Colon (tissue), 2 donors: ENCODE measurements around the gene SPDEF.

Experiments
- FAIRE-seq: peaks from 2 replicates; lab custom pipeline; 2012; peaks lifted over from hg19 to GRCh38; lab: Jason Lieb, UNC
- donor health status: control.
- donor health status: control.

Gene SPDEF

DNA sequence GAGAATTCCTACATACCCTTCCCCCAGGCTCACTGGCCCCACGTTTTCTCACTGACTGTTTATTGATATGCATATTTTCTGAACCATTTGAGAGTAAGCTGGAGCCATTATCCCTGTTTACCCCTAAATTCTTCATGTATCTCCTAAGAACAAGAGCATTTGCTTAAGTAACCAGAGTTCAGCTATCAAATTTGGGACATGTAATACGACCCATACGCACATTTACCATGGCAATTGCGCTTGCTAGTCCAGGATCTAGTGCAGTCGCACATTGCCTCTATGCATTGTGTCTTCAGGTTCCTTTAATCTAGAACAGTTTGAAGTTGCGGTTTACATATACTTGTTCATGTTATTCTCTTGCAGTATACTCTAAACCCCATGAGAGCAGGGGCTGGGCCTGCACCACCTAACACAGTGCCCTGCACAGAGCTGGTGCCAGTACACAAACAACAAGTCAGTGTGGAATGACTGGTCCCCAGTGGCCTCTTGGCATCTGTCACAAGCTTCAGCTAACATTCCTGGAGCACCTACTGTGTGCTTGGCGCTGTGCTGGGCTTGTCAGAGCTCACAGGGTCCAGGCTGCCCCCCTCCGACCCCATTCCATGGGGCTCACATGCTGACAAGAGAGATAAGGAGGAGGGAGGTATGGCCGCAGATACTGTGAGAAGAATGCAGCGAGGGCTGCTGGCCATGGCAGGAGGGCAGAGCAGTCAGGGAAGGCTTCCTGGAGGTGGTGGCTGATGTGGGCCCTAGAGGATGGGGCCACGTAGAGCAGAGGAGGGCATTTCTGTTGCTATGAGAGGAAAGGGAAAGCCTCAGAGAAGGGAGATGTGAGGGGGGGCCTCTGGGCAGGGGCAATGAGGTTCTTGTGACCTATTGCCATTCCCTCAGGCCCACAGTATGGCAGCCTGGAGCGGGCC, 28.1 kb downstream of the SPDEF start:
- no peak for FAIRE-seq

DNA sequence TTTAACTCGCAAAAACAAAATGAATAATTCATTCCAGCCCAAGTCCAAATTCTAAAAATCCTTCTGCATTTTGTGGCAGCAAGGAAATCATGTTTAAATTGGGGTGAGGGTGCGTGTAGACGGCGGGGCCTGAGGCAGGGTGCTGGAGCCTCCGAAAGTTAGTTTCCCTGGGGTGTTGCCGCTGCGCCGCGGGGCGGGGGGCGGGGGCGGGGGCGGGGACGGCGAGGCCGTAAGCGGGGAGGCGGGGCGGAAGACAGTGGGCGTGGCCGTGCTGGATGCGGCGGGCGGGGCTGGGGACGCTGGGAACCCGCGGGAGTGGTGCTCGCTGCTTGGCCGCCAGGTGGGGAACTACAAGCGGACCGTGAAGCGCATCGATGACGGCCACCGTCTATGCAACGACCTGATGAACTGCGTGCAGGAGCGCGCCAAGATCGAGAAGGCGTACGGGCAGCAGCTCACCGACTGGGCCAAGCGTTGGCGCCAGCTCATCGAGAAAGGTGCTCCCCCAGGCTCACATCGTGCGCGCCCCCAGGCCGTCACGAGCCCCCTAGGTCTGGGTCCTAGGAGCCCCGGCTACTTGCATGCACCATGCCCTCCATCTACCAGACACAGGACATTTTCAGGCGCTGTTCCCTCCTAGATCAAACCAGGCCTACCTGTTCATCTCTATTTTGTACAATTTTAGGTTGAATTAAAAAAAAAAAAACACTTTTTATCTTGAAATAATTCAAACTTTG, 29.0 kb downstream of the SPDEF start:
- no peak for FAIRE-seq

DNA sequence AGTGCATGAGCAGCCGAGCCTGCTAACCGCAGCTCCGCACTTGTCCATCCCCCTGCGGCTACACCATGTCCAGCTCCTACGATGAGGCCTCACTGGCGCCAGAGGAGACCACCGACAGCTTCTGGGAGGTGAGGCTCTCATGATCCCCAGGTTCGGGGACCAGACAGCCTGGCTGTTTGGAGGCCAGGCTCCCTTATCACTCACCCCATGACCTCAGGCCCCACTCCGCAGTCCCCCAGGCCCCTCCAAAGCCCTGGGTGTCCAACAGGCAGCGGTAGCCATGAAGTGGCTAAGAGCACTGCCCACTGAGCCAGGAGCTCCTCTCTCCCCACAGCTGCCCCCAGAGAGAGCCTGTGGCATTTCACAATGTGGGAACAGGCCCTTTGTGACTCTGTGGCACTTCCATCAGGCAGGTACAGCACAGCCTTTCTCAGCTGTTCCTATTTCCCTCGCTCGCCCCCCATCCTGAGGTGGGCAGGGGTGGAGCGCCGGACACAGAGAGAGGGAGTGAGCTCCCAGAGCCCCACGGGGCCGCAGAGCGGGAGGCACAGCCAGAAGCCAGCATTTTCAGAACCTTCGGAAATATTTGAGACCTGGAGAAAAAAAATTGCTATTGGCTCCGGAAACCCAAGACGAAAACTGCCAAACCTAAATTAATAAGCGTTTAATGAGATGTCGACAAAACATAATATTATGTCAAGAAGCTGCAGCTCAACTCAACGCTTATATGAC, 29.7 kb downstream of the SPDEF start:
- no peak for FAIRE-seq

DNA sequence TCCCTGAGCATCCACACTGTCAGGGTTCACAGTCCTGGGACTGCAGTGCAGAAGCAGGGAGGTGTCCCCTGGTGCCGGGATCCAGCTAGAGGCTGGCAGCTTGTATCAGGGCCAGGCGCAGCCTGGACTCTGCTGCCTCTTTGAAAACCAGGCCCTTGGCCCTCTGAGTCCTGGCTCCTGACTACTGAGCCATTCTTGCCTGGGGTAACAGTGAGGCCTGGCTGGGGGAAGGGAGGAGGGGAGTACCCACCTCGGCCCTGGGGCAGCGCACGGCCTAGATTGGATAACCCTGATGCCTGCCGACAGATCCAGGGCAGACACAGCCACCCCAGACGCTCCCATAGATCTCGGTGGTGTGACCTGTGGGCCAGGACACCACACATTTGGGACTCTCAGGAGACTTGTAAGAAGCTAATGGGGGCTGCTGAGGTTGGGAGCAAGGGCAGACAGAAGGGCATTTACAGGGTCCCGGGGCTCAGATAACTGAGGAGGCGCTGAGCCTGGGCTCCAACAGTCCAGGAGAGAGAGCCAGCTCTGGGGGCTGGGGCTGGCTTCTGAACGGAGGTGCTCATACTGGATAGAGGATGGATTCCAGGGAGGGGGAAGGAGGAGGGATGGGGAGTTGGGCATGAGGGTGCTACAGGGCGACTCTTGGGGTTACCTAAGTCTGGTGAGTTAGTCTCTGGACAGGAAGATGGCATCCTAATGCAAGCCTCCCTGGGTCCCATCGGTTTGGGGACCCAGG, 30.5 kb downstream of the SPDEF start:
- no peak for FAIRE-seq

DNA sequence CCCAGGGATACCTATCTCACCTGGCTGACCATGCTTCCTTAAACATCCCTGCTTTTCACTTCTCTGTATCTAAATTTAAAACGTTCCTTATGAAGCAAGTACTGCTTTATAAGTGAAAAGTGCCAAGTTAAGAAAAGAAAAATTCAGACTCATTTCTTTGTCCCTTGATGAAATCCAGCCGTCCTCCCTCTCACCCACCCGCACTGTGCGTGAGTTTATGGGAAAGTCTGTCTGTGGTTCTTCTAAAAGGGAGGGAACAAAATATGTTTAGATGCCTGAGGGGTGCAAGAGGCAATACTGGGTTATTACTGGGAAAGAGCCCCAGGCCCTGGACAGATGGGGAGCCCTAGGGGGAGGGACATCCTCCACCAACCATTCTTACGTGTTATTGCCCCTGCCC, 31.2 kb downstream of the SPDEF start:
- FAIRE-seq, result no peak

DNA sequence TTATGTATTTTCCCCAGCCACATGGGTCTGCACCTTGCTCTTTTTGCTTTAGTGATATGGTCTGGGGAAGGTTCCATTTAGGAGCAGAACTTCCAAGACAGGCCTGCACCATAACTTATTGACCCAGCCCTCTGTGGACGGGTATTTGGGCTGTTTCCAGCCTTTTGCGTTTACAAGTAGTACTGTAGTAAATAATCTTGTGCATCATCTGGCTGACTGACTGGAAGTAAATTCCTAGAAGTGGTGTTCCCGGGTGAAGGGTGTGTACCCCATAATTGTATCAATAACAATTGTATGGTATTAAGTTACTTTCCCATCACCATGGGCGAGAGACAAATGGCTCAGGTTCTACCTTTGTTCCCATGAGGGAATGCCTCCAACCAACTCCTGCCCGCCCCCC, 31.6 kb downstream of the SPDEF start:
- FAIRE-seq, result no peak

DNA sequence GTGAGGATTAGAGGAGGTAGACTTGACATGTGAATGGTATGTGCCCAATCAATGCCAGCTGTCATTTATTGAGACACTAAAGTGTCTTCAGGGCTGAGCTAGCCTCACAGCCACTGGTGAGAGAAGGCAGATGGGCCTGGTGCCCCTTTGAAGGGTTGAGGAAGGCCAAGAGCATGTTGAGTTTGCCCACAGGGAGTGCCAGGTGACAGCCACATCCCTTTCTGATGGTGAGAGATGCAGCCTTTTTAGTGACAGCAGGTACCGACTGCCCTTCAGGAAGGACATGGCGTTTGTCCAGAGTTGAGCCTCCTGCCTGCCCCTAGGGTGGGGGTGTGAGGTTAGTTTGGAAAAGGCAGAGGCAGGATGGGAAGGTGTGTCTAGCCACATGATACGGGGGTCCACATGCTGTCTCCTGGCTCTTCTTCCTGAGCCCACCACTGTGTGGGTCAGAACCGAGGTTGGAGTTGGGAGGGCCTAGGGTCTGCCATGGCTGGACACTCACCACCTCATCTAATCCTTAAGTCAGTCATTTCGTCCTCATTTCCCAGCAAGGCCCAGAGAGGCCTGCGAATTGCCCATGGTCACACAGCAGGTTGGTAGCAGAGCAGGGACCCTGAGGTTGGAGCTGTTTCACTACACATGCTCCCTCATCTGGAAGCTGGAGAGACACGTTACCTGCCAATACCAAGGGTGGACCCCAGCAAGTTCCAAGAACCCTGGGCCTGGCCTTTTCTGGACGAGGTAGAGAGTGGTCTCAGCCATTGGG, 32.5 kb downstream of the SPDEF start:
- no peak for FAIRE-seq

DNA sequence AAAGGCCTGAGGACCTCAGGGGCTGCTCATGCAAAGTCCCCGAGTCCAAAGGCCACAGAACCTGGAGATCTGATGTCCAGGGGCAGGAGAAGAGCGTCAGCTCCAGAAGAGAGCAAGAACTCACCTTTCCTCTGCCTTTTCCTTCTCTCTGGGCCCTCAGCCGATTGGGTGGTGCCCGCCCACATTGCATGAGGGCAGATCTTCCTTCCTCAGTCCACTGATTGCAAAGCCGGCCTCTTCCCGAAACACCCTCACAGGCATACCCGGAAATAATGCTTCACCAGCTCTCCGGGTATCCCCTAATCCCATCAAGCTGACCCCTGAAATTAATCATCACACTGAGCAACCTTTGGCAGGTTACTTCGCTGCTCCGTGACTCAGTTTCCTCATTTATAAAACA, 33.4 kb downstream of the SPDEF start:
- FAIRE-seq, result no peak

DNA sequence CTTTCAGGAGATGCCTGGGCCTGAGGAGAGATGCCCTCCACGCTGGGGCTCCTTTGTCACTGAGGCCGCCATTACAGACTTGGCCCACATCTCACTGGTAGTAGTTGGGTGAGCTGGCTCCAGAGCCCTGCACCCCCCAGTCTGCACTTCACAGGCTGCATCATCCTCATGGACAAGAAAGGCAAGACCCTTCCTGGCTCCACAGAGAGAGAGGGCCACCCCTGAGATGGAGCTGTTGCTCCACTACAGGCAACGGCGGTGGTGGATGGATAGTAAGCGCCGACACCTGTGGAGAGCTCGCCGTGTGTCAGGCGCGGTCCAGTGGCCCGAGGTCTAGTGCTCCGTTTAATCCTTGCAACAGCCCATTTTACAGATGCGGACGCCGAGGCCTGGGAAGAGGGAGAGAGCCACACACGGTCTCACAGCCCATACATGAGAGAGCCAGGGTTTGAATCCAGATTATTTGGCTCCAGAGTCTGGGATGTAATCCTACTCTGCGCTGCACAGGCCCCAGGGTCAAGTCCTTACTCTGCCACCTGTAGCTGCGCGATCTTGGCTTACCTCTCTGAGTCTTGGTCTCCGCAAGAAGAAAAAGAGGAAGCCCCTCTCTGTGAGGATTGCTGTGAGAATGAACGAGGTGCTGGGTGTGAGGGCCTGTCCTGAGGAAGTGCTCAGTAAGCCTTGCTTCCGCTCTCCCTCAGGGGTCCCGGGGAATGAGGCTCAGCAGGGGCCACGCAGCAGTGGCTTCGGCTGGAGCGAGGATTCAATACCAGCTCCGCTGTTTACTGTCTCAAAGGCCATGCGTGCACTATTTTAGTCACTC, 34.5 kb downstream of the SPDEF start:
- FAIRE-seq, result no peak

DNA sequence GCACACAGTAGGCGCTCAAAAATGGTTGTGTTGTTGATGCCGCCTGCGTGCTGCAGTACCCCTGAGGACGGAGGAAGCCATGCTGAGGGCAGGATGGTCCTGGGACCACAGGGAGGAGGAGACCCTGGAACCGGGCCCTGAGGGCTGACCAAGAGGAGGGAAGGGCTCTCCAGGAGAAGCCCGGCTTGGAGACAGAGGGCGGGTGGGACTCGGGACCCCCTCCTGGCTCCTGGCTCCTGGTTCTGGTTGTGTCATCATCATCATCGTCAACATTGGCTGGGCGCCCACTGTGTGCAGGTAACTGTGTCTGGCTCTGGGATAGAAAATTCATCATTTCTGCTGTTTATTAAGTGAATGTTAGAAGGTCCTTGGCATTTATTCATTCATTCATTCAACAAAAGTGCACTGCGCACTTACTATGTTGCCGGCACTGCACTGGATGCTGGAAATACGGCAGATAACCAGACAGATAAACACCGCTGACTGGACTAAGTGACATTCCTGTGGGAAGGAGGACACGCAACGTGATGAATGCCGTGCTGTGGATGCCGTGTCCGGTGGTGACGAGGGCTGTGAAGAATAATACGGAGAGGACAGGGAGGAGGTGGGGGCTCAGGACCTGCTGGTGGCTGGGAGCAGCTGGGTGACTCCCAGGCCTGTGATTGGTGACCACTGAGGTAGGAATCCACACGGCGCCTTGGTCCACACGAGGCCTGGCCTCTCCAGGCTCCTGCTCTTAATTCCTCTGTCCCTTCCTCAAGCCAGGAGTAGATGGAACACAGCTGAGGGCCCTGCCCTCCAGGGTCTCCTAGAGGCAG, 35.3 kb downstream of the SPDEF start:
- no peak for FAIRE-seq

DNA sequence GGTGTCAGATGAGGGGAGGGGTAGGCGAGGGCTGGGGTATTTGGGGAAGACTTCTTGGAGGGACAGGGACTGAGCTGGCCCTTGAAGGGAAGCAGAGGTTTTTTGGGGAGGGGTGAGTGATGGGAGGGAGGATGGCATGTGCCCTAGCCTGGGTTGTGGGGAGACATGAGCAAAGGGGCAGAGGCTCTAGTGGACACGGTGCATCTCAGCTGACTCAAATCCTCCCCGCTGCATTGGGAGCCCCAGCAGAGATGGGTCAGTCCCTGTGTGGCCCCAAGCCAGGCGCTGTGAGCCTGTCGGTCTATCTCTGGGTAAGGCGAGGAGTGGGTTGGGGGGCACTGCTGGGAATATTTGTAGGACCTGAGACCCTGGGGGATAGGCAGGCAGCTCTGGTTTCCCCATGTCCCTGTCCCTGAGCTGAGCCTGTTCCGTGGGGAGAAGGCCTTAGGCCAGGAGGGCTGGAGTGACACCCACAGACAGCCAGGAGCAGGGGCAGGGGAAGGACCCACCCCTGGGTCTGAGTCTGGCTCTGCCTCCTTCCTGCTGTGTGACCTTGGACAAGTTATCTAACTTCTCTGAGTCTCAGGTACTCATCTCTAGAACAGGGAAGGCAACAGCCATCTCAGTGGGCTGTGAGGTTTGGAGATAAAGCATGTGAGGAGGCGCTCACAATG, 36.0 kb downstream of the SPDEF start:
- no peak for FAIRE-seq

DNA sequence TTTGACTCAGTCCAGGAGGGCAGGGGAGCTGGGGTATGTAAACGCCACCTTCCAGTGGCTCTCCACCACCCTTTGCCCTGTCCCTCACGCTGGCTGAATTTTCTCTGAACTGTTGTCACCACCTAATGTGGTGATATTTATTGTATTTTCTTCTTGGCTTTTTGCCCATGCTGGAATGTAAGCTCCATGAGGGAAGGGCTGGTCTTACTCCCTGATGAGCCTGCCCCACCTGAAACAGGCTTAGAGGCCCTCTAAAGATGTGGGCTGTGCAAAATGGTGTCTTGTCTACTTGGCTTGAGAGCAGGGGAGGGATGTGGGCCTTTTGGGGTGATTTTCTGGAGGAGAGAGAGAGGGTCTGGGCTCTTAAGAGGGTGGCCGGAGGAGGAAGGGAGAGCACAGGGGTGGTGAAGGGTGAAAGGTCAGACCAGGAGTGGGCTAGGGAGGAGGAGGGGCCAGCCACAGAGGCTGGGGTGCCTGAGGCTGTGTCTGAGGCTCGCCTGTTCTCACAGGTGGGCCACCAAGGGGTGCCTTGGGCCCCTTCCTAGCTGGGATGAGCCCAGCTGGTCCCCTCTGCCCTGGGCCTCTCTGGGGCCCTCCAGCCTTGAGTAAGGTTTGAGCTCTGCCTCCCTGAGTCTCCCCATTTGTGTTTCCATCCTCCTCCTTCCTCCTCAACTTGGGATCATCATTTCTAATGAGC, 37.3 kb downstream of the SPDEF start:
- FAIRE-seq, result no peak

DNA sequence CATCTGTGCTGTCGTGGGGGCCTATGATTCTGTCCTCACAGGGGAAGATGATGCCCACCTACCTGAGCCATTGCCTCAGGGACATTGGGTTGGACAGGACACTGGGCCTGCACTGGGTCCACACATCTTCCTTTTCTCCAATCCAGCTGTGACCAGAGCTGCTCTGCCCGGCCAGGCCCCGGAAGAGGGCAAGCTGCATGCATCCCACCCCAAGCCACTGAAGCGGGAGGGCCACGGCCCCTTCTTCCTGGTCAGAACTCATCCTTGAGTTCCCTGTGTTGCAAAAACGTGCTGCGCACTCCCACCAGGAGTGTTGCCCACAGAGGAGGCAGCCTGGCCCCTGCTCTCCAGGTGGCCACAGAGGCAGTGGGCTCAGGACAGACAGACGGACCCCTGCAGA, 38.2 kb downstream of the SPDEF start:
- no peak for FAIRE-seq

DNA sequence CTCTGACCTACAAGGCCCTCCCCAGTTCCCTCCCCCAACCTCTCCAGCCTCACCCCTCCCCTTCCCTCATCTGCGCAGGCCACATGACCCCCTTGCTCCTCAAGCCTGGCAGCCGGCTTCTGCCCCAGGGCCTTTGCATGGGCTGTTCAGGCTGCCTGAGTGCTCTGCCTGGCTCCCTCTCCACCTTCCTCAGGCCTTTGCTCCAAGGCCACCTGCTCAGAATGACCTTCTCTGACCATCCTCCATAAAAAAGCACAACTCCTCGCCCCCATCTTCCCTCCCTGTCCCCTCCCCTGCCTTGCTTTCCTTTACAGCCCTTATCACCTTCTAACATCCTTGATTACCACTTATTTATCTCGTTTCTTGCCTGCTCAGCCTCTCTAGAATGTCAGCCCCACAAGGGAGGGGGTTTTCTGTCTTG, 38.7 kb downstream of the SPDEF start:
- no peak for FAIRE-seq

DNA sequence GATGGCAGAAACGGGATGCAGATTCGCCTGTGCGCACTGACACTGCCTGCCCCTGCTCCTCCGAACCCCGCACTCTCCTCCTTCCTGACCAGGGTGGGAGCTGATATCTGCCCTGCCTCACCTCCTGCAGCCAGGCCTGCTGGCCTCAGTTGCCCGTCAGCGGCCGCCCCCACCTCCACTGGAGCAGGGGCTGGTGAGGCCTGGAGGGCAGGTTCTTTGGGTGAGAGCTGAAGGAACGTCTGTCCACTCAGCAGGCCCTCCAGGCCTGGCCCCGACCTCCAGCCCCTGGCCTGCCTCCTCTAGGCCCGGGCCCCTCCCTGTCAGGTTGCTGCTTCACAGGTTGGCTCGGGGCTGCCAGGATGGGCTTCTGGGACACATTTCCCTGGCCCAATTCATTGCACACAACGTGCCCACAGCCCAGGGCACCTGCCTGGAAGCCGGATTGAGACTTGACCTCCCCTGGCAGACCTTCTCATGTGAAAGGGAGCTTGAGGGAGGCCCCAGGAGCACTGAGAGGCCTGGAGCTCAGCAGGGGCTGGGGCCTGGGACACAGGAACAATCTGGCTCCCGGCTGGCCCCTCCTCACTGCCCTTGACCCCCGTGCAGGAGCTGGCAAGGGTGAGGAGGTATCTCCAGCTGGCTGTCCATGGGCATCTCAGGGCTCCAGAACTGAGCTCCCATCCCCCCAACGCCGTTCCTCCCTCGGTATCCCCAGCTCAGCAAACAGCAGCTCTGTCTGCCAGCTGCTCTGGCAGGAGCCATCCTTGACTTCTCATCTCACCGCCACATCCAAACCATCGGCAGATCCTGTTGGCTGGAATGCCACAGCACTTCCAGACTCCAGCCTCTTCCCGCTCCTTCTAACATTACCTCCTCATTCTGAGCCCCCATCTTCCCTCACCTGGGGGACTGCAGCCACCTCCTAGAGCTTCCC, 39.5 kb downstream of the SPDEF start:
- no peak for FAIRE-seq

DNA sequence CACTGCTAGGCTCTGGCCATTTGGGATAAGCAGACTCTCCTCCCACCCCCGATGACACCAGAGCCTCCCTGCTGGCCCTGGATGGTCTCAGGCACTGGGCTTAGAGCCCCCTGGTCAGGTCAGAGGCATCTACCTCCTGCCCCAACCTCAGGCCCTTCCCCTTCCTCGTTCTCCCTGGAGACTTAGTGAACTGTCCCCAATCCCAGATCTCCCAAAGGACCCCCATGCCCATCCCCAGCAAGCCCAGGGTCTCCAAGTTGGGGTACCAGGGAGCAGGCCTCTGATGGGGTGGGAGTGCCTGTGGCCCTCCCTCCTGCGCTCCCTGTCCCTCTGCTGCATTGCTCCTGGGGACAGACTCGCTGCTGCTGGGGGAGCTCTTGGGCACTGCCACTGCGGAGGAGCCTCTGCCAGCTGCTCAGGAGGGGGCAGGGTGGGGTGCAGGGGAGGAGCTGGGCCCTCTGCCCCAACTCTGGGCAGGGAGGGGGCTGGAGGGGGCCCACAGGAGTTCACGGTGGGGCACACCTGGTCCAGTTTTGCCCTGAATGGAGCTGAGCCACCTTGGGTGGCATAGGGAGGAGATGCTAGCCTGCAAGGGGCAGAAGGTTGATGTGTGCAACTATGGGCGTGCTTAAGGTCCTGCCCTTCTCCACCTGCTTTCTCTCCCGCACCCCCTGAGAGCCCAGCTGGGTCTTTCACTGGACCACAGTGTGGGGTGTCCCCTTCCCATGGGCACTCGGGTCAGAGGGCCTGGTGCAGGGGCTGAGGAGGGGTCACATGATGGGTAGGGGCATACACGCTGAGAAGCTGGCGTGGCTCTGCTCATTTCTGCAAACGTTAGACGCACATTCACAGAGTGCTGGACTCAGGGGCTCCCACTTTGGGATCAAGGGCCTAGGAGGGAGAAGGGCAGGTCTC, 40.4 kb downstream of the SPDEF start:
- FAIRE-seq, result no peak
